HEK293 (cell line): ENCODE measurements around the gene SLITRK1.

Experiments
- CTCF ChIA-PET: fragments of 350-600 bp; formaldehyde crosslinking; extraction: SDS; loops from one replicate; lab custom pipeline; 2021; ENCODE audit warnings: antibody characterized with exemption; lab: Yijun Ruan, JAX
- POLR2A ChIA-PET: fragments of 300-600 bp; formaldehyde crosslinking; extraction: SDS; loops from one replicate; lab custom pipeline; 2020; ENCODE audit warnings: antibody characterized with exemption, inconsistent platforms; lab: Yijun Ruan, JAX
- H3K27ac ChIP-seq: fragments of 200-500 bp; sonication (Bioruptor generic); 2 replicates; pipeline ENCODE4 v1.5.1; 2014; ENCODE audit warnings: low read depth, low read length, control low read depth, inconsistent platforms; ENCODE audit errors: extremely low read depth
- H3K36me3 ChIP-seq, 2 experiments: fragments of 200-500 bp in 1 of 2; sonication (Bioruptor generic) in 1 of 2; 1 replicate in 1 of 2; 2 replicates in 1 of 2; pipeline ENCODE4 v1.5.1; 2014 to 2017; ENCODE audit warnings: inconsistent platforms in 2 of 2, low read length in 2 of 2; ENCODE audit not compliant: control insufficient read depth in 2 of 2, insufficient read depth in 1 of 2
- H3K4me1 ChIP-seq: fragments of 200-500 bp; sonication (Bioruptor generic); 2 replicates; pipeline ENCODE4 v1.5.1; 2014; ENCODE audit warnings: mild to moderate bottlenecking, low read length, inconsistent platforms; ENCODE audit not compliant: control insufficient read depth, insufficient read depth
- H3K4me3 ChIP-seq: 2 replicates; pipeline ENCODE4 v1.5.1; 2011; ENCODE audit warnings: low read depth, mild to moderate bottlenecking, control low read depth, low read length, moderate library complexity
- H3K9me3 ChIP-seq: fragments of 200-500 bp; sonication (Bioruptor generic); 2 replicates; pipeline ENCODE4 v1.5.1; 2014; ENCODE audit warnings: low read depth, low read length, inconsistent platforms; ENCODE audit not compliant: control insufficient read depth, insufficient read depth
- GLIS2 ChIP-seq: fragments of 450-650 bp; formaldehyde crosslinking; IDR thresholded peaks from 2 replicates; pipeline ENCODE4 v1.5.1; 2016; ENCODE audit warnings: missing biosample characterization, missing genetic modification characterization
- KLF1 ChIP-seq: fragments of 450-650 bp; formaldehyde crosslinking; IDR thresholded peaks from 2 replicates; pipeline ENCODE4 v1.5.1; 2016; ENCODE audit warnings: missing biosample characterization, missing genetic modification characterization
- KLF10 ChIP-seq: fragments of 450-650 bp; IDR thresholded peaks from 2 replicates; pipeline ENCODE4 v1.5.1; 2018; ENCODE audit warnings: missing biosample characterization, mild to moderate bottlenecking, missing genetic modification characterization
- KLF8 ChIP-seq: fragments of 450-650 bp; formaldehyde crosslinking; IDR thresholded peaks from 2 replicates; pipeline ENCODE4 v1.5.1; 2016; ENCODE audit warnings: missing biosample characterization, missing genetic modification characterization
- PRDM4 ChIP-seq: fragments of 450-650 bp; formaldehyde crosslinking; IDR thresholded peaks from 2 replicates; pipeline ENCODE4 v1.5.1; 2017; ENCODE audit warnings: missing biosample characterization, missing genetic modification characterization
- PRDM6 ChIP-seq: fragments of 450-650 bp; formaldehyde crosslinking; IDR thresholded peaks from 2 replicates; pipeline ENCODE4 v1.5.1; 2017; ENCODE audit warnings: missing biosample characterization, missing genetic modification characterization
- SALL2 ChIP-seq: fragments of 450-650 bp; formaldehyde crosslinking; IDR thresholded peaks from 2 replicates; pipeline ENCODE4 v1.5.0; 2017; ENCODE audit warnings: missing biosample characterization, mild to moderate bottlenecking, missing genetic modification characterization, borderline replicate concordance
- ZBTB1 ChIP-seq: fragments of 450-650 bp; formaldehyde crosslinking; IDR thresholded peaks from 2 replicates; pipeline ENCODE4 v1.5.1; 2016; ENCODE audit warnings: missing biosample characterization, missing genetic modification characterization
- ZBTB6 ChIP-seq: fragments of 450-650 bp; formaldehyde crosslinking; IDR thresholded peaks from 2 replicates; pipeline ENCODE4 v1.5.1; 2017; ENCODE audit warnings: missing biosample characterization, missing genetic modification characterization
- ZNF155 ChIP-seq: fragments of 450-650 bp; formaldehyde crosslinking; IDR thresholded peaks from 2 replicates; pipeline ENCODE4 v1.5.1; 2016; ENCODE audit warnings: missing biosample characterization, missing genetic modification characterization
- ZNF157 ChIP-seq: fragments of 450-650 bp; formaldehyde crosslinking; IDR thresholded peaks from 2 replicates; pipeline ENCODE4 v1.5.1; 2016; ENCODE audit warnings: missing biosample characterization, missing genetic modification characterization
- ZNF174 ChIP-seq: fragments of 450-650 bp; formaldehyde crosslinking; IDR thresholded peaks from 2 replicates; pipeline ENCODE4 v1.5.0; 2017; ENCODE audit warnings: missing biosample characterization, mild to moderate bottlenecking, missing genetic modification characterization
- ZNF23 ChIP-seq: fragments of 450-650 bp; formaldehyde crosslinking; IDR thresholded peaks from 2 replicates; pipeline ENCODE4 v1.5.1; 2016; ENCODE audit warnings: missing biosample characterization, missing genetic modification characterization, borderline replicate concordance
- ZNF266 ChIP-seq: fragments of 450-650 bp; formaldehyde crosslinking; IDR thresholded peaks from 2 replicates; pipeline ENCODE4 v1.5.1; 2016; ENCODE audit warnings: missing biosample characterization, missing genetic modification characterization, low read depth
- ZNF488 ChIP-seq: fragments of 450-650 bp; formaldehyde crosslinking; IDR thresholded peaks from 2 replicates; pipeline ENCODE4 v1.5.1; 2016; ENCODE audit warnings: missing biosample characterization, missing genetic modification characterization
- ZNF530 ChIP-seq: fragments of 450-650 bp; formaldehyde crosslinking; IDR thresholded peaks from 2 replicates; pipeline ENCODE4 v1.5.1; 2016; ENCODE audit warnings: low read depth, missing biosample characterization, missing genetic modification characterization
- ZNF548 ChIP-seq: fragments of 450-650 bp; formaldehyde crosslinking; IDR thresholded peaks from 2 replicates; pipeline ENCODE4 v1.5.1; 2016; ENCODE audit warnings: missing biosample characterization, missing genetic modification characterization
- ZNF701 ChIP-seq: fragments of 450-650 bp; formaldehyde crosslinking; IDR thresholded peaks from 2 replicates; pipeline ENCODE4 v1.5.1; 2016; ENCODE audit warnings: missing biosample characterization, missing genetic modification characterization
- ZNF791 ChIP-seq: fragments of 450-650 bp; formaldehyde crosslinking; IDR thresholded peaks from 2 replicates; pipeline ENCODE4 v1.5.1; 2016; ENCODE audit warnings: missing biosample characterization, missing genetic modification characterization
- TF ChIP-seq, protein P1 (sequence below): fragments of 450-650 bp; formaldehyde crosslinking; IDR thresholded peaks from 2 replicates; pipeline ENCODE4 v1.5.1; 2016; ENCODE audit warnings: missing biosample characterization, missing genetic modification characterization
- TF ChIP-seq, protein P2 (sequence below): fragments of 450-650 bp; formaldehyde crosslinking; IDR thresholded peaks from 2 replicates; pipeline ENCODE4 v1.5.1; 2016; ENCODE audit warnings: missing biosample characterization, missing genetic modification characterization, borderline replicate concordance

Gene SLITRK1

DNA sequence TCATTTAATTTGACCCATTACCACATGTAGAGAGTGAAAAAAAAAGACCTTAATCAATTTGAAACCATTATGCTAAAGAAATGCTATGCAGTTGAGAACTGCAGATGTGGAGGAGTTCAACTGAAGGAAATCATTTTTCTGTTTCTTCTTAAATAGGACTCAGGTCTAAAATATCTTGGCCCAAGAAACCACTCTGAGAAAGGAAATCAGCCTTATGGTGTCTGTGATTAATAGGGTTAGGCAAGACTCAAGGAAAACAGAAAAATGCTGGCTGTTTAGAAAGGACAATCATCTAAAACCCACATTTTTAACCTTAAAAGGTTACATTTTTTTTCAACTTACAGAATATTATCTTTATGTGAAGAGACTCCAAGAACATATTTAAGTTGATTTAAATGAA lies 1.9 kb upstream of the SLITRK1 start:
- POLR2A ChIA-PET = no interaction called here
- CTCF ChIA-PET = no interaction called here
- H3K4me3 ChIP-seq = no peak overlapping the region

DNA sequence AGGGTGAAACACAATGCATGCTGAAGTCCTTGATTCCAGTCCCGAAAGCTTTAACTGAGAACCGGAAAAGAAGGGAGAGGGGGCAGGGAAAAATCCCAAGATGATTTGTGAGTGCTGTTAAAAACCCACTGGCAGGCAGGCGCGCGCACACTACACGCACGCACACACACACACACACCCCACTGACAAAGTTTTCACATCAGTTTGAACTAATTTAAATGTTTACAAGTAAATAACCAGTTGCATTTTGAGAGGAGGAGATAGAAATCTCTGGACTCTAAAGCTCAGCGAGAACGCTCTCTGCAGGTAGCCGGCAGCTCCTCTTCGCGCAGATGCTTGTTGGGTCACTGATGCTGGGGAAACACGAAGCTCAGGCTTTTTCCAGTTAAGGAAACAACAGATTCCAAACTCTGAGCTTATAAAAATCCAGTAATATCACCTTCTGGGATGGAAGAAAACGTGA lies 818 bp upstream of the SLITRK1 start:
- H3K4me3 ChIP-seq = peak overlapping the region; percentile 7; the same call in 1 of the 2 replicates
- POLR2A ChIA-PET = no interaction called here
- no peaks in the 10 kb centered on the region for H3K36me3 ChIP-seq
- H3K9me3 ChIP-seq = no peaks in the 10 kb centered on the region
- no peak overlapping the region for H3K27ac ChIP-seq
- H3K4me1 ChIP-seq = no peaks in the 10 kb centered on the region
- TF ChIP-seq ZNF157 (tag by site-specific recombination) = no peak
- TF ChIP-seq KLF8 = no peak
- no peak for TF ChIP-seq KLF1
- TF ChIP-seq ZNF791 (tag by site-specific recombination) = no peak
- no peak for TF ChIP-seq ZNF530 (tag by site-specific recombination)
- no peak for TF ChIP-seq ZBTB1 (tag by site-specific recombination)
- TF ChIP-seq PRDM4 = no peak
- no peak for TF ChIP-seq ZNF23 (tag by site-specific recombination)
- TF ChIP-seq GLIS2 (tag by site-specific recombination) = no peak
- no peak for TF ChIP-seq ZNF266 (tag by site-specific recombination)
- TF ChIP-seq SALL2 = no peak
- no peak for TF ChIP-seq ZNF488 (tag by site-specific recombination)
- TF ChIP-seq, all 188 proteins: peak for 0
- CTCF ChIA-PET = no interaction called here

More for the DNA sequence above, 1.9 kb upstream of the SLITRK1 start:
- H3K9me3 ChIP-seq = no peaks in the 10 kb centered on the region
- H3K36me3 ChIP-seq = no peaks in the 10 kb centered on the region
- H3K4me1 ChIP-seq = no peaks in the 10 kb centered on the region
- TF ChIP-seq ZNF701 = no peak
- TF ChIP-seq, protein P1, sequence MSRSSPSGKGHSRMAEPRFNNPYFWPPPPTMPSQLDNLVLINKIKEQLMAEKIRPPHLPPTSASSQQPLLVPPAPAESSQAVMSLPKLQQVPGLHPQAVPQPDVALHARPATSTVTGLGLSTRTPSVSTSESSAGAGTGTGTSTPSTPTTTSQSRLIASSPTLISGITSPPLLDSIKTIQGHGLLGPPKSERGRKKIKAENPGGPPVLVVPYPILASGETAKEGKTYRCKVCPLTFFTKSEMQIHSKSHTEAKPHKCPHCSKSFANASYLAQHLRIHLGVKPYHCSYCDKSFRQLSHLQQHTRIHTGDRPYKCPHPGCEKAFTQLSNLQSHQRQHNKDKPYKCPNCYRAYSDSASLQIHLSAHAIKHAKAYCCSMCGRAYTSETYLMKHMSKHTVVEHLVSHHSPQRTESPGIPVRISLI (tag by site-specific recombination) = no peak
- TF ChIP-seq ZNF155 (tag by site-specific recombination) = no peak
- no peak for TF ChIP-seq PRDM6
- no peak for TF ChIP-seq ZNF548
- TF ChIP-seq ZNF174 (tag by site-specific recombination) = no peak
- no peak overlapping the region for H3K27ac ChIP-seq

DNA sequence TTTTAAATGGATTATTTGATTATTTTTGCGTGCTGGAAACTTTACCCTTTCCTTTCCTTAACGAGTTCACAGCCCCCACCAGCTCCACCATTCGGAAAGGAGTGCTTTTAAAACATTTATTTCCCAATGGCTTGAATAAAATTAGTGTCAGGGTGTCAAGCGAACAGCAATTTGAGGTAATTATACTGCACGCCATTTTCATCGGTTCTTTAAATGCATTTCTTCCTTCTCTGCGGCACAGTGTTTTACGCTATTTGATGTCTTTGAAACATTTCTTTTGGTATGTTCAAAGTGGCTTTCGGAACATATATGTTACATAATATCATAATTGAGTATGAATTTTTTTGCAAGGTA lies 309 bp upstream of the SLITRK1 start:
- H3K36me3 ChIP-seq = no peaks in the 10 kb centered on the region
- H3K4me1 ChIP-seq = no peaks in the 10 kb centered on the region
- no peak overlapping the region for H3K27ac ChIP-seq
- ChIA-PET CTCF (no interaction called here), POLR2A (no interaction called here)
- H3K9me3 ChIP-seq = no peaks in the 10 kb centered on the region
- peak overlapping the region; percentile 35; the same call in 1 of the 2 replicates for H3K4me3 ChIP-seq
- TF ChIP-seq KLF10 = no peak
- no peak for TF ChIP-seq ZBTB6 (tag by site-specific recombination)
- no peak for TF ChIP-seq PRDM6
- TF ChIP-seq, protein P2, sequence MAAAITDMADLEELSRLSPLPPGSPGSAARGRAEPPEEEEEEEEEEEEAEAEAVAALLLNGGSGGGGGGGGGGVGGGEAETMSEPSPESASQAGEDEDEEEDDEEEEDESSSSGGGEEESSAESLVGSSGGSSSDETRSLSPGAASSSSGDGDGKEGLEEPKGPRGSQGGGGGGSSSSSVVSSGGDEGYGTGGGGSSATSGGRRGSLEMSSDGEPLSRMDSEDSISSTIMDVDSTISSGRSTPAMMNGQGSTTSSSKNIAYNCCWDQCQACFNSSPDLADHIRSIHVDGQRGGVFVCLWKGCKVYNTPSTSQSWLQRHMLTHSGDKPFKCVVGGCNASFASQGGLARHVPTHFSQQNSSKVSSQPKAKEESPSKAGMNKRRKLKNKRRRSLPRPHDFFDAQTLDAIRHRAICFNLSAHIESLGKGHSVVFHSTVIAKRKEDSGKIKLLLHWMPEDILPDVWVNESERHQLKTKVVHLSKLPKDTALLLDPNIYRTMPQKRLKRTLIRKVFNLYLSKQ (tag by site-specific recombination) = no peak
